DMS153 treated with DMSO at 0.1 percent for 48 hours (cell line): Measurements from ENCODE around the gene GLB1L2.

Experiments used
- DNase-seq: peaks from one replicate; lab custom pipeline; 2025; ENCODE audit not compliant: unreplicated experiment; lab: John Stamatoyannopoulos, UW

Gene GLB1L2

DNA sequence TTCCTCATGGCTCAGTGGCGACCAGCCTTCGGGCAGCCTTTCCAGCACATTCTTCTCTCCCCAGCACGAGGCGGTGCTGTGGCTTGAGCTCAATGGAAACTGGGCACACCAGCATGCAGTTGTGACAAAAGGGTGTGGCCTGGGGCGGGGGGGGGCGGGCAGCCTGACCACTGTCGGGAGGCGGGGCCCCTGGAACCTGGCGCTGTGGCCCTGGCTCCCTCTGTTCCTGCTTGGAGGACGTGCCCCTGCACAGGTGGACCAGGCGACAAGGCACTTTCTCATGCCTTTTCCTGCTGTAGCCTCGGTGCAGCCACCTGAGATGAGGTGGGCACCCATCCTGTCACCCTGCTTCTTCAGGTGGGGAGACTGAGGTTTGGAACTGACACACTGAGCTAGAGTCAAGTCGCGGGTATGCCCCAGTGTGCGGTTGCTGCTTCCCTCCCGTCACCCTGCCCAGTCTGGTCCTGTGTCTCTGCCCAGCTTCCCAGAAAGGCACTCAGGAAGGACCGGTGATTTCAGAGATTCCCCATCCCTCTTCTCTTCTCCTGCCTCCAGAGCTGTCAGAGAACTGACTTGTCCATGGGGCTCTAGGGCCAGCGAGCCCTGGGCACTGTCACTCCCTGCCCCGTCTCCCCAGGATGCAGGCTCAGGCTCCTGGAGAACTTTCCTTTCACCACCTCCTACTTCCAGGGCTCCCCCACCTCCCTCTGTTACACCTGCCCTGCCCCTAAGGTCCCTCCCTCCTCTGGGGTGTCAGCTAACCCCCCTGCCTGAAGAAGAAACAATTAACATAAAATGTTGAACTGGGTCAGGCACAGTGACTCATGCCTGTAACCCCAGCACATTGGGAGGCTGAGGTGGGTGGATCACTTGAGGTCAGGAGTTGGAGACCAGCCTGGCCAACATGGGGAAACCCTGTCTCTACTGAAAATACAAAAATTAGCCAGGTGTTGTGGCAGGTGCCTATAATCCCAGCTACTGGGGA lies 70.3 kb downstream of the GLB1L2 start:
- no peak for DNase-seq

DNA sequence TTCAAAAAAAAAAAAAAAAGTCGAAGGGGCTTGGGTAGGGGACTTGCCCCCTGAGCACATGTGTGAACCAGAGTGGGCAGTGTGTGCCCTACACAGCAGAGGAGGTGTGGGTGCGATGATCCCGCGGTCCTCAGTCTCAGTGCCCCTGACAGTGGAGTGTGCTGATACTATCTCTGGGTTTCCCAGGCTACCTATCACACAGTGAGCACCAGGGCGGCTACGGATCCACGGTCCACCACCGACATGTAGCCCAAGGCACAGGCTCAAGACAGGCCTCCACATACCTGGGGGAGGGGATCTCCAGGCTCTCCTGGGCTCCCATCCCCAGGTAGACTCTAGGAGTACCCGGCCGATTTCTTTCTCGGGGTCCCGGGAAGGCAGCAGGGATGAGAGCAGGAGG lies 71.1 kb downstream of the GLB1L2 start:
- no peak for DNase-seq

DNA sequence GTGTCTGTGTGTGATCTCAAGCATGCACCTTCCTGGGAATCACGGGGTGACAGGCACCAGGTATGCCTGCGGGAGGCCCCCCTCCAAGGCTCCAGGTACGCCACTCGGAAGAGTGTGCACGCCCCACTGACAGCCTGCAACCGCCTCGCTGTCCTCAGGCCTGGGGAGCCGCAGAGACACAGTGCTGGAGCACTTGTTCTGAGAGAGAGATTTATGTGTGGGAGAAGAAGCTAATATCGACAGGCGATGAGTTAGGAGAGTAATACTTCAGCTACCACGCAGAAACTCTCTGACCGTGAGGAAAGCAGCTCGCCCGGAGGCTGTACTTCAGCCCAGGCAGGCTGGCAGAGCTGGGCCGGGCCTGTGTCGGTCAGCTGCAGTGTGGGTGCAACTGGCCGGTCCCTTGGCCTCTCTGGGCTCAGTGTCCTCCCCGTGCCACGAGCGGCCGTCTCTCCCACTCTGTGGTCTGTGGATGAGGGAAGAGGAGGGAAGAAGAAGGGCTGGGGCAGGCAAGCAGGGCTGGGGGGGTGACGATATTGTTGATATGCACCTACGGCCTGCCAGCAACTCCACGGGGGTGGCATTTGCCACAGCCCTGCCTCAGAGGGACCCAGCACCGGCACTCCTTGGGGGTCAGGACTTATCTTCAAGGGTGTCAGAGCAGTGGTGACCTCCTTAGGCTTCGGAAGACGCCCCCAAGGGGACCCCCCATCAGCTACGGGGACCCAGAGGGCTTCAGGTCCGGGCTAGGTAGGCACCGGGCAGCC lies 73.0 kb downstream of the GLB1L2 start:
- DNase-seq = no peak

DNA sequence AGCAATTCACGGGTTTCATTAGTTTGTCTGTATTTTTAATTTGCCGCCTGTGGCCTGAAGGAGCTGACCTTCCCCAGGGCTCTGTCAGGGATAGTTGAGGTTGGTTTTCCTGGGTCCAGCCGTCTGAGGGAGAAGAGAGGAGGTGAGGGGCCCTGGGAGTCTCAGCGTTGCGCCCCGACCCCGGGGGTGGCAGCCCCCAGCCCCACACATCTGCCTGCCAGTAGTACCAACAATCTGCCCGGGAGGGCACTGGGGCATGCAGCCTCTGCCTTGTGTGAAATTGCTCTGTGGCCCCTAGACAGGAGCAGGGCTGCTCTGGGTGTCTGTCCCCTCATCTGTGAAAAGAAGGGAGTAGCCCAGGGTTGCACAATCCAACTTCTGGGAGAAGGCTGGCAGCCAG lies 73.6 kb downstream of the GLB1L2 start:
- DNase-seq = no peak

DNA sequence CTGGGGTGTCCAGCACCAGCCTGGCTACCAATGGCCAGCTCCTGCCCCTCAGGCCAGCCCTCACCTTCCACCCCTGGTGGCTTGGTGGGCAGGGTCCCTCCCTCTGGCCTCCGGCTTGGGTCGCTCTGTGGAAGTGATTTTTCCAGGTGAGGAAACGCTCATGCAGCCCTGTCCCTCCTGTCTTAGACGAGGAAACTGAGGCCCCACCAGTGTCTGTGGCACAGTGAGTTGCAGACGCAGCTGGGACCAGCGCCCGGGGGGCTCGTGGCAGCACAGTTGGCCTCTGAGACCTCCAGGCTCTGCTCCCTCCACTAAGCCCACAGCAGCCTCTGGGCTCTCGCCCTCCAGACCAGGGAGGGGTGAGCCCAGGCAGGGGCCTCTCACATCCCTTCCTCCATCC lies 74.1 kb downstream of the GLB1L2 start:
- no peak for DNase-seq

DNA sequence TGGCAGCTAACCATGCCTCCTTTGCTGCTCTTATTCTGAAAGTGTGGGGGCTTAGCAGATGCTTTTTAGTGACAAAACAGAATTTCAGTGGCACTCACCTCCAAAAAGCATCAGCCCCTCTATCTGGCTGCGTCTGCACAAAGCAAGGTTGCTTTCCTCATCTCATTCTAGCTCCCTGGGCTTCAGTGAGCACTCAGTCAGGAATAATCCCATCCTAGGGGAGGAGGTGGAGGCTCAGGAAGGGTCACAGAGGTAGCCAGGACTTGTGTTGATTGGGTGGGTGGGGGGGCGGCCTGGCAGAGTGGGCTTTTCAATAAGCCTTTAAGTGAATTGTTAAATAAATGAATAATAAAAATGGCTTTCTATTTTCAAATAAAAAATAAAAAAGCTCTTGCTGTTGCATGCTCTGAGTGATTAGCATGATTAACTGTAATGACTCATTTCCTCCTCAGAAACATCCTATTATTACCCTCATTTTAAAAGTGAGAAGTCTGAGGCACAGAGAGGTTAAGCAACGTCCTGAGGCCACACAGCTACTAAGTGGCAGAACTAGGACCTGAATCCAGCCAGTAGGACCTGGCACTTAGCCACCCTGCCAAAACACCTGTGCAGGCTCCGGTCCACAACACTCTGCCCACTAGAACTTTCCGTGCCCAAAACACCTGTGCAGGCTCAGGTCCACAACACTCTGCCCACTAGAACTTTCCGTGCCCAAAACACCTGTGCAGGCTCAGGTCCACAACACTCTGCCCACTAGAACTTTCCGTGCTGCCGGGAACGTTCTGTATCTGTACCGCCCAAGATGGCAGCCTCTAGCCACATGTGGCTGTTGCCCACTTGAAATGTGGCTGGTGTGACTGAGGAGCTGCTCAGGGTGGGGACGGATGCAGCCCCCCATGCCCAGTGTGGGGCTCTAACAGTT lies 74.7 kb downstream of the GLB1L2 start:
- no peak for DNase-seq

DNA sequence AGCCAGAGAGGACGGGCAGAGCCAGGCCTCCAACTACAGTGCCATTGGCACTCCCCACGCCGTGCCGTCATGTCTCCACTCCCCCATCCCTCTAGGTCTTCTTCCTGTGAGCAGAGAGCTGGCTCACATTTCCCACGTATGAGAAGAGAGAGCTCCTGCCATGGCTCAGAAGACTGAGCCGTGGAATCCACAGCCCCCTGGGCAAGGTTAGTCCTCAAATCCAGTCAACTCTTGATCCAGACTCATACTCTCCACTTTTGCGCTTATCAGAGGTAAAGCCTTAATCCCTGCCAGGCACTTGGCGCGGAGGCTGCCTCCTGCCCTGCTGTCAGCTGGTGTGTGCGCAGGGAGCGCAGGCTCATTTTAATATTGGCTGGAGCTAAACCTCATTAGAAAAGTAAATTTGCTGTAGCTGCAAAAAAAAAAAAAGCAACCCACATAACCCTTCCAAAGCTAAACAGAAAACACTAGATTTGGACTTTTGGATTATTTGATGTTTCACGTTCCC lies 75.6 kb downstream of the GLB1L2 start:
- no peak for DNase-seq

DNA sequence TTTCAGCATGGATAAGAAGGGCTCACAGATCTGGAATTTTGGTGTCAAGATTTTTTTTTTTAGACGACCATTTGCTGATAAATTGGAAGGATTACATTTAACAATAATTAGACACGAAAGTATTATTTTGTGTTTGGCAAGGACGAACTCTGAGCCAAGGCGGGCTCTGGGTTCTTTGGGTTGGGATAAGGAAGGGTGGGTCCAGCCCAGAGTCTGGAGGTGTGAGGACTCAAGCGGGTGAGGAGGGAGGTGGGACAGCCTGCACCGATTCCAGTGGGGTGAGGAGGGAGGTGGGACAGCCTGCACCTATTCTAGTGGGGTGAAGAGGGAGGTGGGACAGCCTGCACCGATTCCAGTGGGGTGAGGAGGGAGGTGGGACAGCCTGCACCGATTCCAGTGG lies 76.1 kb downstream of the GLB1L2 start:
- no peak for DNase-seq

DNA sequence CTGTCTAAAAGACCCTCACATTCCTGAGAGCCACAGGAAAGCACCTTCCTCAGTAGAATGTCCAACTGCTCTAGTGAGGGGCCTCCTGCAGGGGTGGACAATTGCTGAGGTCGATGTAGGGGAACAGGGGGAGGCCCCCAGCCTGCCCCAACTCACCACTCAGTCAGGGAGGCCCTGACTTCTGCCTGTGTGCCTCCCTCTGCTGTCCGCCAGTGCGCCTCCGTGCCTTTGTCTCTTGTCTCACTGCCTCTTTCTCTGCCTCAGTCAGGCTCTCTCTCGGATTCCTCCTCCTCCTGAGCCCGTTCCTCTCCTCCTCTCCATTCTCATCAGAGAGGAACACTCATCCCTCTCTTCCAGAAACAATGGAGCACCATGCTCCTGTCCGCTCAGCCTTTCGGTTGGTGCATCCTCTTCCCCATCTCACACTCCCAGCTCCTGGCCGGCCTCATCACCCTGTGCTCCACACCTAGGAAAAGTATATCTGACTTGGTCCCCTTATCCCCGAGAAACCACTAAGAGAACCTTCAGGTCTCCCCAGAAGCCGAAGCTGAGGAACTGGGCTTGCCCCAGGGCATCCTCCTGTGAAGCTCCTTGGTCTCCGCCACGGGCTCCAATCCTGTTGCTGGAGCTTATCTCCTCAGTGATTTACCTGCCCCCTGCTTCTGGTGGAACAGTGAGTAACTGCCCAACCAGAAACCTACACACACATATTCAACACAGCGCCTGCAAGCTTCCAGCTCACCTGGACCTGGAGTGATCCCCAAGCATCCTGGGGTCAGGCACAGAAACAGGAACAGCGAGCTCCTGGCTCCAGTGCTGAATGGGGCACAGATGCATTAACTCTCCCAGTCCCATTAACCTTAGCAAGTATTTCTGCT lies 78.0 kb downstream of the GLB1L2 start:
- no peak for DNase-seq

DNA sequence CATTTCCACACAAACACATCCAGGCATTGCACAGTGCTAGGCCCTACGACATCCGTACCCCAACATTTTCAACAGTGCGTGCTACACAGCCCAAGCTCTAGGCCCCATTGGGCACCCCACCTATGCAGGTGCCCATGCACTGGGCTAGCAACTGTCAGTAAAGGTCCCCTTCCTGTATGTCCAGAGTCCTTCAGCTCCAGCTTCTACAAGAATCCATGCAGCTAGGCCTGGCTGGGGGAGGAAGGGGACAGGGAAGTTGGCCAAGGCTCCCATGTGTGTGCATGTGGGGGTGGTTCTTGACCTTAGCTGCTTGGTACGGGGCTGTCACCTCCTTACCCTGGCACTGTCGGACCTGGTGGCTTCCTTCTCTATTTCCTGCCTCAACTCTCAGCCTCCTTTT lies 79.0 kb downstream of the GLB1L2 start:
- no peak for DNase-seq

DNA sequence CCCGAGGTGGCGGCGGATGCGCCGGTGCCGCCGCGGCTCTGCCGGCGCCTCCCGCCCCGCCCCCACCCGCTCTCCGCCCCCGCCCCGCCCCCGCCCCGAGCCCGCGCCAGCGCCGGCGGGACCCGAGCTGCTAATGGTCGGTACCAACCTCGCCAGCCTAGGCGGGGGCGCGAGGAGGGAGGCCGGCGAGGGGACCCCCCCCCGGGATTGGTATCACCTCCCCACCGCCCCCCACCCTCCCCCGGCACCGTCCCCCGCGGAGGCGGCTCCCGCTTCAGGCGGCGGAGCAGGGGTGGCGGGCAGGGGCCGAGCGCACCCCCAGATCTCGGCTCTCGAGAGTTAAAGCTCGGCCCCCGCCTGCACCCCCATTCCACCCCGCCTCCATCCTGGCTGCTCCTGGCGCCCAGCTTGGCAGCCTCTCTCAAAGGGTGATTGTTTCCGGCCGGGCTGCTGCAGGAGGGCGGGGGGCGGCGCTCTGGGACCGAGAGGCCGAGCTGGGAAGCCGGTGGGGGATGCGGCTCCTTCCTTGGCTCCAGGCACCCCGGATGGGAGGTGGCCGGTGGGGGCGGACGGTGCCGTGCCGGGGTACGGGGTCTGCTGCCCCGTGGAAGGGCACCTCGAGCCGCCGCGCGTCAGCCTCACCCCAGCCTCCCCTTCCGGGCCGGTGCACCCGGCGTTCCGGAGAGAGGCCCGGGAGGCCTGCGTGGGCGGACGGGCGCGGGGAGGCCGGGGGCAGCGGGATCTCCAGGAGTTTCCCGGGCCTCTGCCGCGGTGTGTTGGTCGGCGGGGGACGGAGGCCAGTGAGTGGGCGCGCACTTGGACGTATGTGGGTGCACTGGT lies 80.6 kb downstream of the GLB1L2 start, which contains the start of gene B3GAT1:
Gene B3GAT1 (minus strand): TSS at position 40 of the 840 bp plus-strand sequence. CDS start 24,583 bp downstream, outside the sequence.
- no peak for DNase-seq

DNA sequence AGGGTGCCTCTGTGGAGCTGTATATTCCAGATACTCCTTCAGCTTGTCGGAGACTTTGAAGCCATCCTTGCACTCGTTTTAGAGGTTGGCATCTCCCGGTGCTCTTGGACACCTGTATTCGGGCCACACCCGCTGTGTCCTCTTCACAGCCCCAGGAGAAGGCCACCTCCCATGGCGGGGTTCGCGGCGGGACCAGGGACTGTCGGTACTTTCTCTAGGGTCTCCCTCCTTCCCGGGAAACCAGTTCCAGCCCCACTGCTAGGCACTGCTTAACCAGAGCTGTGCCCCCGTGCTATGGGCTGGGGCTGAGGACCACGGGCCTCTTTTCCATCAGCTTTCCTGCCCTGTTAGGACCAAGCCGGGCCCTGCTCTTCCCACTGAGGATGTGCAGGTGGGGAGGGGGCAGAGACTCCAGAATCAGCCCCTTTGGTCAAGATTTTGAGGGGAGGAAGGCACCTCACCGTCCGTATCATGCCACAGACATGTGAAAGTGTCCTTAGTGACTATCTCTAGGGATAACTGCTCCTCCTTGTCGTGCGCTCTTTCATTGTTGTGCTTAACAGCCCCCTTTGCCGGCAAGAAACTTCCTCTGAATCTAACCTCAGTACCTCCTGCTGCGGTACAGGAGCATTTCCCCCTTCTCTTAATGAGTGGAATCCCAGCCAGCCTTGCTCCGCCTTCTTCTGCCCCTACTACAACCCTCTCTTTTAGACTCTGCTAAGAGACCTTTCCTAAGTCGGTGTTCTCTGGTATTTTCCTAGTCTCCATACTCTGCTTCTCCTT lies 81.4 kb downstream of the GLB1L2 start:
- no peak for DNase-seq

DNA sequence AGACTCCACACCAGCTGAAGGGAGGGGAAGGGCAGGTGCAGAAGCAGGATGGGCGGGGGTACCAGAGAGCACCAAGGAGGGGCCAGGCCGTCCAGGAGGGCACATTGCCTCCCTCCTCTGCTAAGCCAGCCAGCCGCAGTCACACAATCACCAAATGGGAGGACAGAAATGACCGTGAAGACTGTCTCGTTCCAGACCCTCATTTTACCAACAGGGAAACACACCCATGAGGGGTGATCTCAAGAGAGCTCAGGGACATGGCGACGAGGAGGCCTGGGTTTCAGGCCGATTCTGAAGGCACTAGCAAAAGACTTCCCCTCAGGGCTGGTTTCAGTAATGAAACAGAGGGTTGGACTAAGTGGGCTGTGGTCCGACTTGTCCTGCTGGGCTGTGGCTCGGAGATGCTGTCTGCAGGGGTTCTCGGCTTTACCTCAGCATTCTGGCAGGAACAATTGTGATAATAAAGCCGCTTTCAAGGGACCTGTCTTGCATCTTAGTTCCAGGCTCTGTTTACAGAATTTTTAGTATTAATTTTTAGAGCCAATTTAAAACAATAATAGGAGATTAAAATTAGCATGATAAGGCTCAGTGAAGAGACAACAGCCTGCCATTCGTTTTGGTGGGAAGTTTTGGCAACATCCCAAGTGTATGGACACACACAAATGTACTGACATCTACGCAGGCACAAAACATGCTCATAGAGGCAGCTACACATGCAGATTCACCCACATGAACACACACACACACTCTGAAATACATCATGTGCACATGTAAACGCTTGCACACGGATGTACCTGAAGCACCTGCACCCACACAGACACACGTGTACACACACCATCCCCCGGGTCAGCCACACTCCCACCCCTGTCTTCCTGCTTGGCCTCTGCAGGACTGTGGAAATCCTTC lies 82.3 kb downstream of the GLB1L2 start:
- DNase-seq = no peak

DNA sequence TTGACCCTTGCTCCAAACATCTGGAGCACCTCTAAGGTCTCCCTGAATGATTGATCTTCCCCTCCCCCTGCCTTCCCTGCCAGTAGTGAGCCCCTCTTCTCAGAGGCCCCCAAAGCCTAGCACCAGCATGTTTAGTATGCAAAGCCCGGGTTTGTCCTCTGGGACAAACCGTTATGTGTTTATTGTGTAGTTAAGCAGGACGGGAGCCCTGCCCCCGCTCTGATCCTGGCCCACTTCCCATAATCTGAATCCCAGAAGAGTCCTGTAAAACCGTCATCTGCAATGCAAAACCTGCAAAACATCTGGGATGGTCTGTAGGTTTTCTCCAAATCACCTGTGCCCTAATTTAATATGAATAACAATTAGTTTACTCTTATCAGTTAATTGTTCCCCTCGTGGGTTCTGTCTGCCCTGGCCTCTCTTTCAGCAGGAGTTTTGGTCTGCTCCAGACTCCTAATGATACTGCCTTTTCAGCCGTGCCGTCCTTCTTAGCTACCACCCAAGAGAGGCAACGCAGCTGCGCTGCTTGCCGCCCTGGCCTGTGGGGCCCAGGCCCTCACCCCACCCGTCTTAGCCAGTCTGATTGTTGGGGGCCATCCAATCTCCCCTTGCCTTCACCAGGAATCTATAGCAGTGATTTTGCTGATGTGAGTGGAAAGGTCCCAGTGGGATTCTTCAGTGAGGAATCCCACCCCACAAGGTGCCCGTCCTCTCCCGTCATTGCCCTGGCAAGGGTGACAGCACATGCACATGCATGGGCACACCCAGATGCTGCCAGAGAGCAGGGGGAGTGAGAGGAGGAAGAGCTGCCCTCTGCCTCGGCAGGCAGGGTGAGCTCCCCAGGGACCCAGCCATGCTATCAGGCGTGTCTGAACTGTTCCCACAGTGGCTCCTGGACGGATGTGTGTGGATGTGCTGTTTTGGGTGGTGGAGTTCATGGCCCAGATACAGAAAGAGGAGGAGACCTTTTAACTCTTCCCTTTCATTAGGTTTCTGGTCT lies 83.3 kb downstream of the GLB1L2 start:
- DNase-seq = peak; percentile 51

DNA sequence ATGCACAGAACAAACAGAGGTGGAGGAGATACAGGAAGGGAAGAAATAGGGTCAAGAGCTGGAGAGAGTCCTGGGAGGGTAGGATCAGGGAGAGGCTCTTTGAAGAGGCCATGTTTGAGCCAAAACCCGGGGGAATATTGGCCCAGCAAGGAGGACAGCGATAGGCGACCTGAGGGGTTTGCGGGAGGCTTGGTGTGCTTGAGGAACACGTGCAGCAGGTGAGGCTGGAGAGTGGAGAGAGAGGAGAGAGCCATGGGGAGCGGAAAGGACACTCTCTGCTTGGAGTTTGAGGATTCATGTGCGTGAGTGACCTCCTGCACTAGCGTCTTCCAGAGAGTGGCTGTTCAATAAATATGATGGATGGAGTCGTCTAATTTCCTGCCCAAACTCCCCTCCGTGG lies 84.9 kb downstream of the GLB1L2 start:
- no peak for DNase-seq
